MCF 10A (cell line): ENCODE results near the gene CACNA1D. TPM values are rescaled to one million over a fixed set of nuclear protein-coding genes. Genes with fewer than 3 reads are reported as not detected.
"Not testable (repeated sequence)": the region's sequence is repeated elsewhere in the genome, so short reads cannot be mapped to it uniquely, and the experiment has no call there.

Experiments used
- BruUV-seq: library from RNA; stranded (reverse); fragments of 400-500 nt; replicated peaks from 2 replicates; lab custom pipeline; 2021; lab: Mats Ljungman, UMichigan
- CTCF ChIA-PET: fragments of 300-600 bp; sonication (Branson Sonifier 250); formaldehyde crosslinking; extraction: SDS; loops from one replicate; lab custom pipeline; 2021; ENCODE audit warnings: antibody characterized with exemption, inconsistent platforms; lab: Yijun Ruan, JAX
- POLR2A ChIA-PET: fragments of 300-600, 350-650 bp; sonication (Branson Sonifier 250); formaldehyde crosslinking; extraction: SDS; loops from one replicate; lab custom pipeline; 2020; ENCODE audit warnings: antibody characterized with exemption, inconsistent platforms; lab: Yijun Ruan, JAX
- DNase-seq: peaks from one replicate; pipeline ENCODE4 v3.0.0-alpha.2; 2018; ENCODE audit not compliant: unreplicated experiment
- H3K27ac Mint-ChIP-seq: one replicate; pipeline ENCODE4 v1.8.0; 2022; ENCODE audit warnings: mild to moderate bottlenecking, low read depth, mixed read lengths; ENCODE audit not compliant: unreplicated experiment
- H3K27me3 Mint-ChIP-seq: one replicate; pipeline ENCODE4 v1.8.0; 2022; ENCODE audit warnings: mixed read lengths; ENCODE audit not compliant: insufficient read depth, unreplicated experiment
- H3K36me3 Mint-ChIP-seq: one replicate; pipeline ENCODE4 v1.8.0; 2022; ENCODE audit warnings: mild to moderate bottlenecking, moderate library complexity, mixed read lengths; ENCODE audit not compliant: insufficient read depth, unreplicated experiment
- H3K4me1 Mint-ChIP-seq: one replicate; pipeline ENCODE4 v1.8.0; 2022; ENCODE audit warnings: mixed read lengths; ENCODE audit not compliant: insufficient read depth, unreplicated experiment
- H3K4me3 Mint-ChIP-seq: one replicate; pipeline ENCODE4 v1.8.0; 2022; ENCODE audit warnings: mild to moderate bottlenecking, moderate library complexity, mixed read lengths; ENCODE audit not compliant: unreplicated experiment
- H3K9me3 Mint-ChIP-seq: one replicate; pipeline ENCODE4 v1.8.0; 2022; ENCODE audit warnings: mixed read lengths; ENCODE audit not compliant: unreplicated experiment
- intact Hi-C: fragments of 100-400 bp; cut with micrococcal nuclease; formaldehyde crosslinking; loops from 2 replicates; pipeline ENCODE4 v1.14.1; 2022
- total RNA-seq: library from RNA; stranded (reverse); gene quantifications from 2 replicates; pipeline ENCODE4 v1.2.3, GENCODE V29; 2022
- TF ChIP-seq, protein P1 (sequence below): fragments of 200-600 bp; IDR thresholded peaks from one replicate; pipeline ENCODE4 v1.8.0; 2022; ENCODE audit warnings: antibody characterized with exemption, mild to moderate bottlenecking; ENCODE audit not compliant: unreplicated experiment

Gene CACNA1D
- total RNA-seq, 1 experiment from 2014 or later, result 0.26 TPM

DNA sequence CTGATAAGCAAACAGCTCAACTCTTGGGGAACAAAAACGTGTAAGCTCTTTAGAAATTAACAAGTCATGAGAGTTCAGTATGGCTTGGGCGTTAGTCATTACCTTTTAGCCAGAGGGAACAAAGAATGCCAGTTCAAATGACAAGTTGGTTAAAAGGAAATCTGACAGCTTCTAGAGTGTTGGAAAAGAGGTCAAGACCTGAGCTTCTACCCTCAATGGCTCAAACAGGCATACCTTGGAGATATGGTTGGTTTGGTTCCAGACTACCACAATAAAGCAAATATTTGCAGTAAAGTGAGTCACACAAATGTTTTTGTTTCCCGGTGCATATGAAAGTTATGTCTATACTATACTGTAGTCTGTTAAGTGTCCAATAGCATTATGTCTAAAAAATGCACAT is 136.1 kb downstream of the CACNA1D start:
- TF ChIP-seq, protein P1, sequence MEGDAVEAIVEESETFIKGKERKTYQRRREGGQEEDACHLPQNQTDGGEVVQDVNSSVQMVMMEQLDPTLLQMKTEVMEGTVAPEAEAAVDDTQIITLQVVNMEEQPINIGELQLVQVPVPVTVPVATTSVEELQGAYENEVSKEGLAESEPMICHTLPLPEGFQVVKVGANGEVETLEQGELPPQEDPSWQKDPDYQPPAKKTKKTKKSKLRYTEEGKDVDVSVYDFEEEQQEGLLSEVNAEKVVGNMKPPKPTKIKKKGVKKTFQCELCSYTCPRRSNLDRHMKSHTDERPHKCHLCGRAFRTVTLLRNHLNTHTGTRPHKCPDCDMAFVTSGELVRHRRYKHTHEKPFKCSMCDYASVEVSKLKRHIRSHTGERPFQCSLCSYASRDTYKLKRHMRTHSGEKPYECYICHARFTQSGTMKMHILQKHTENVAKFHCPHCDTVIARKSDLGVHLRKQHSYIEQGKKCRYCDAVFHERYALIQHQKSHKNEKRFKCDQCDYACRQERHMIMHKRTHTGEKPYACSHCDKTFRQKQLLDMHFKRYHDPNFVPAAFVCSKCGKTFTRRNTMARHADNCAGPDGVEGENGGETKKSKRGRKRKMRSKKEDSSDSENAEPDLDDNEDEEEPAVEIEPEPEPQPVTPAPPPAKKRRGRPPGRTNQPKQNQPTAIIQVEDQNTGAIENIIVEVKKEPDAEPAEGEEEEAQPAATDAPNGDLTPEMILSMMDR, result no peak
- H3K4me1 Mint-ChIP-seq, result no peaks in the 10 kb centered on the region
- ChIA-PET CTCF (no interaction called here), POLR2A (no interaction called here)
- no peak for DNase-seq
- H3K36me3 Mint-ChIP-seq, result no peaks in the 10 kb centered on the region
- H3K4me3 Mint-ChIP-seq, result no peak overlapping the region
- no TSS peak for BruUV-seq
- H3K27ac Mint-ChIP-seq, result no peak overlapping the region
- H3K27me3 Mint-ChIP-seq, result peaks cover 17% of the 10 kb centered on the region
- intact Hi-C loops, result no loop called here
- no peaks in the 10 kb centered on the region for H3K9me3 Mint-ChIP-seq

DNA sequence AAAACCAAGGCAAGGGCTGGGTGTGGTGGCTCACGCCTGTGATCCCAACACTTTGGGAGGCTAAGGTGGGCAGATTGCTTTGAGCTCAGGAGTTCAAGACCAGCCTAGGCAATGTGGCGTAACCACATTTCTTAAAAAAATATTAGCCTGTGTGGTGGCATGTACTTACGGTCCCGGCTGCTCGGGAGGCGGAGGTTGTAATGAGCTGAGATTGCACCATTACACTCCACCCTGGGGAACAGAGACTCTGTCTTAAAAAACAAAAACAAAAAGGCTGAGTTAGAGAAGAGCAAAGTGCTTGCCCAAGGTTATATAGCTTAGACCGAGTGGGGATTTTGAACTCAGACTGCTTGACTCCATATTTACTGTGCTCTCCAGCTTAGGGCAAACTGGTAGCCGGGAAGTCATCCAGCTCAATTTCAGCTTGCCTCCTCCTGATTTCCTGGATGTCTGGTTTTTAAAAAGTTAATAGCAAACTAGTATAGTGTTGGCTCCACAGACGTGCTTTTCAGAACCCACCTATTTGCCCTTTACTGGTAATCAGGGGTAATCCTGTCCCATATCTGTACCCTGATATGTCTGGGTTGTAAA is 138.9 kb downstream of the CACNA1D start:
- Mint-ChIP-seq H3K4me3 (no peak overlapping the region), H3K4me1 (no peaks in the 10 kb centered on the region), H3K9me3 (no peaks in the 10 kb centered on the region), H3K27ac (no peak overlapping the region), H3K36me3 (no peaks in the 10 kb centered on the region), H3K27me3 (peaks cover 35% of the 10 kb centered on the region)
- no TSS peak for BruUV-seq
- POLR2A ChIA-PET, result no interaction called here
- no peak for DNase-seq
- CTCF ChIA-PET, result no interaction called here
- TF ChIP-seq, protein P1, result no peak
- intact Hi-C loops, result no loop called here

DNA sequence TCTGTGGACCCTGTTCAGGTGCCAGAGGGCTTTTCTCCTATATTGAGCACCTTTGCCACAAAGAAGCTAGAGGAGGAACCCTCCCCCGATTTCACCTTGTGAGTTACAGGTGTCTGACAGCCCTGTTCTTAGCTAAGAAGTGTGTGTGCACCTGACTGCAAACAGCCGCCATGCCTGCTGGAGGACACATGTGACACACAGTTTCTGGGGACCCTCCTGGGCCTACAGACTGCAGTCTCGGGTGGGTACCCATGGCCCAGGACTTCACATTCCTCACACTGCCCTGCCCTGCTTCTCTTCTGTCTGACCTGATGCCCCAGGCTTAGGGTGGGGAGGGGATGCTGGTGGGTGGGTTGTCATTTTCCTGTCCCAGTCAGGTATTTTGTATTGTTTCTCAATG is 140.6 kb downstream of the CACNA1D start:
- no peak overlapping the region for H3K27ac Mint-ChIP-seq
- POLR2A ChIA-PET, result no interaction called here
- no peaks in the 10 kb centered on the region for H3K9me3 Mint-ChIP-seq
- no peak for DNase-seq
- peaks cover 24% of the 10 kb centered on the region for H3K27me3 Mint-ChIP-seq
- H3K4me3 Mint-ChIP-seq, result no peak overlapping the region
- CTCF ChIA-PET, result no interaction called here
- TF ChIP-seq, protein P1, result no peak
- no peaks in the 10 kb centered on the region for H3K4me1 Mint-ChIP-seq
- intact Hi-C loops, result no loop called here
- no TSS peak for BruUV-seq
- no peaks in the 10 kb centered on the region for H3K36me3 Mint-ChIP-seq

DNA sequence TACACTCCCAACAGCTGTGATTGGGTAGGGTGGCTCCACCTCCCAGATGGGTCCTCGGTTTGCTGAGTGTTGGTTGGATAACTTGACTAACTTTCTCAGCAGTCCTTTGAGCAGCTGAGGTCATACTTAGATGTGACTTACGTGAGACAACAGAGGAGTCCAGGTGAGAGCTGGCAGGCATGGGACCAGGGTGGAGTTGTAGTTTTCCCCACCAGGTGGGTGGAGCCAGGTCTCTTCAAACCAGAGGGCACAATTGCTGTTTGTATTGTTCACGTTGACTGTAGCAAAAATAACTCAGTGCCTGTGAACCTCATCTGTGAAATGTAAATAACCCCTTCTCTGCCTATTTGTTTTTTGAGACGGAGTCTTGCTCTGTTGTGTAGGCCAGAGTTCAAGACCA is 144.4 kb downstream of the CACNA1D start:
- H3K36me3 Mint-ChIP-seq, DNase-seq, H3K4me1 Mint-ChIP-seq, H3K9me3 Mint-ChIP-seq, intact Hi-C loops, H3K4me3 Mint-ChIP-seq, POLR2A ChIA-PET, BruUV-seq, H3K27ac Mint-ChIP-seq: not testable (repeated sequence)
- CTCF ChIA-PET, result interaction anchor here (0.7 kb wide), 1 partner anchor 17 kb away, joined by 4 read pairs; no protein-coding TSS in a partner anchor
- peaks cover 39% of the 10 kb centered on the region for H3K27me3 Mint-ChIP-seq

DNA sequence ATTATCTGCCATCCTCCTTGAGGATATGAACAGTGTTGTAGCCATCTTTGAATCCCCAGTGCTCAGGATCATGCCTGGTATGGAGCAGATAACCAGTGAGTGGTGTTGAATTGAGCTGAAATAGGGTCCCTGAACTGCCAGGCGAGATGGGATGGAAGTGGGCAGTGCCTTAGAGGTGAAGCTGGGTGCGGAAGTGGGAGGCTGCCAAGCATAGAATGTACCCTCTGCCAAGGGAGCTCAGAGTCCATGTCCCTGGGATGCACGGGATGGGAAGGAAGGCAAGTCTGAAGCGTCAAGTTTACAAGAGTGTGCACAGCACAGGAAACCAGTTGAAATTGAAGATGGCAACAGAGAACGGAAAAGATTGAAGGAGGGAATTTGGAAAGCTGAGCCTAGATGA is 147.0 kb downstream of the CACNA1D start:
- intact Hi-C loops, result no loop called here
- H3K9me3 Mint-ChIP-seq, result no peaks in the 10 kb centered on the region
- peaks cover 50% of the 10 kb centered on the region for H3K27me3 Mint-ChIP-seq
- no TSS peak for BruUV-seq
- ChIA-PET CTCF (interaction anchor here (0.5 to 0.6 kb wide), 2 partner anchors 168 to 1631 kb away, joined by 3 read pairs; no protein-coding TSS in a partner anchor), POLR2A (no interaction called here)
- H3K4me3 Mint-ChIP-seq, result no peak overlapping the region
- DNase-seq, result no peak
- H3K36me3 Mint-ChIP-seq, result no peaks in the 10 kb centered on the region
- no peaks in the 10 kb centered on the region for H3K4me1 Mint-ChIP-seq
- TF ChIP-seq, protein P1, result no peak
- H3K27ac Mint-ChIP-seq, result no peak overlapping the region
